Effector memory CD4-positive, alpha-beta T cell (primary cell): ENCODE measurements around the gene NIP7.
"Not testable (repeated sequence)": the region's sequence is repeated elsewhere in the genome, so short reads cannot be mapped to it uniquely, and the experiment has no call there.

Experiments
- DNase-seq, 3 donors: peaks; one replicate each; pipeline ENCODE4 v3.0.0-alpha.2; 2020
- H3K27ac ChIP-seq: 2 replicates; pipeline ENCODE4 v1.7.0; 2013; ENCODE audit warnings: mild to moderate bottlenecking, low read length, moderate library complexity; ENCODE audit not compliant: insufficient read depth, poor library complexity, severe bottlenecking
- H3K27me3 ChIP-seq: replicated peaks from 2 replicates; pipeline ENCODE4 v1.7.0; 2013; ENCODE audit warnings: mild to moderate bottlenecking, low read length; ENCODE audit not compliant: insufficient read depth, control insufficient read depth, poor library complexity, severe bottlenecking
- H3K36me3 ChIP-seq: 2 replicates; pipeline ENCODE4 v1.7.0; 2013; ENCODE audit warnings: mild to moderate bottlenecking, low read length, moderate library complexity; ENCODE audit not compliant: control insufficient read depth, insufficient read depth
- H3K4me1 ChIP-seq: 2 replicates; pipeline ENCODE4 v1.7.0; 2013; ENCODE audit warnings: low read length, mild to moderate bottlenecking; ENCODE audit not compliant: control insufficient read depth, insufficient read depth, poor library complexity, severe bottlenecking
- H3K4me3 ChIP-seq: 2 replicates; pipeline ENCODE4 v1.7.0; 2013; ENCODE audit warnings: low read length, low read depth, mild to moderate bottlenecking; ENCODE audit not compliant: insufficient read depth, poor library complexity, severe bottlenecking
- H3K9me3 ChIP-seq: 2 replicates; pipeline ENCODE4 v1.7.0; 2013; ENCODE audit warnings: mild to moderate bottlenecking, low read length, moderate library complexity; ENCODE audit not compliant: control insufficient read depth
- total RNA-seq, 3 donors: gene quantifications; one replicate each; lab custom pipeline; 2026; lab: John Stamatoyannopoulos, UW

NIP7 gene
- 19.7 to 32.0 (median 29.4) reads per million in 3 donors for total RNA-seq

- H3K36me3 ChIP-seq, result peaks cover 28% of the 10 kb centered on the region
- peak within 1 kb of the TSS; percentile 87 for H3K27ac ChIP-seq
- no peaks in the 10 kb centered on the region for H3K9me3 ChIP-seq
- peak within 1 kb of the TSS; percentile 94 for H3K4me3 ChIP-seq
- H3K27me3 ChIP-seq, result no peaks in the 10 kb centered on the region
- H3K4me1 ChIP-seq, result peaks cover 16% of the 10 kb centered on the region
- peak; percentile 83 to 88 (median 87) for DNase-seq
These were observed at the start of gene NIP7, which contains the start of gene COG8 for GRCh38 chr16:69339289-69340094. Gene NIP7, plus strand, starts transcription at chr16:69339772. Its CDS starts 58 bp downstream, at chr16:69339830. Gene COG8, minus strand, starts transcription at chr16:69339564. Its CDS starts 12 bp downstream, at chr16:69339552.

- DNase-seq, H3K9me3 ChIP-seq, H3K36me3 ChIP-seq, H3K4me1 ChIP-seq, H3K27me3 ChIP-seq, H3K27ac ChIP-seq, H3K4me3 ChIP-seq: not testable (repeated sequence)
These were observed 47.9 kb upstream of the NIP7 start for GRCh38 chr16:69291657-69292056.

- Histone ChIP-seq H3K4me1 (no peaks in the 10 kb centered on the region), H3K9me3 (no peaks in the 10 kb centered on the region), H3K27ac (no peak overlapping the region), H3K27me3 (no peaks in the 10 kb centered on the region), H3K4me3 (no peak overlapping the region), H3K36me3 (no peaks in the 10 kb centered on the region)
- DNase-seq, result no peak
These were observed 46.2 kb upstream of the NIP7 start for GRCh38 chr16:69293401-69293800.

GRCh38 chr16:69294051-69294450 lies 45.5 kb upstream of the NIP7 start:
- no peak overlapping the region for H3K27ac ChIP-seq
- no peaks in the 10 kb centered on the region for H3K4me1 ChIP-seq
- H3K4me3 ChIP-seq, result no peak overlapping the region
- no peak for DNase-seq
- no peaks in the 10 kb centered on the region for H3K36me3 ChIP-seq
- no peaks in the 10 kb centered on the region for H3K27me3 ChIP-seq
- H3K9me3 ChIP-seq, result no peaks in the 10 kb centered on the region

GRCh38 chr16:69296771-69297170 lies 42.8 kb upstream of the NIP7 start:
- H3K36me3 ChIP-seq, result peaks cover 14% of the 10 kb centered on the region
- not testable (repeated sequence) for H3K4me1 ChIP-seq, DNase-seq

GRCh38 chr16:69298261-69298660 lies 41.3 kb upstream of the NIP7 start:
- DNase-seq, result no peak
- Histone ChIP-seq H3K27me3 (no peaks in the 10 kb centered on the region), H3K27ac (no peak overlapping the region), H3K4me3 (no peak overlapping the region), H3K36me3 (peaks cover 14% of the 10 kb centered on the region), H3K9me3 (no peaks in the 10 kb centered on the region), H3K4me1 (no peaks in the 10 kb centered on the region)

More at GRCh38 chr16:69296771-69297170, 42.8 kb upstream of the NIP7 start:
- not testable (repeated sequence) for H3K4me3 ChIP-seq, H3K27me3 ChIP-seq, H3K9me3 ChIP-seq, H3K27ac ChIP-seq

- no peaks in the 10 kb centered on the region for H3K27me3 ChIP-seq
- H3K9me3 ChIP-seq, result no peaks in the 10 kb centered on the region
- H3K4me3 ChIP-seq, result no peak overlapping the region
- DNase-seq, result no peak
- H3K4me1 ChIP-seq, result no peaks in the 10 kb centered on the region
- H3K27ac ChIP-seq, result no peak overlapping the region
- peaks cover 14% of the 10 kb centered on the region for H3K36me3 ChIP-seq
These were observed 38.4 kb upstream of the NIP7 start for GRCh38 chr16:69301187-69301586.

- Histone ChIP-seq H3K9me3 (no peaks in the 10 kb centered on the region), H3K27me3 (no peaks in the 10 kb centered on the region), H3K4me1 (no peaks in the 10 kb centered on the region), H3K4me3 (no peak overlapping the region), H3K36me3 (peaks cover 14% of the 10 kb centered on the region), H3K27ac (no peak overlapping the region)
- no peak for DNase-seq
These were observed 37.7 kb upstream of the NIP7 start for GRCh38 chr16:69301861-69302260.

GRCh38 chr16:69302301-69302700 lies 37.3 kb upstream of the NIP7 start:
- Histone ChIP-seq H3K27ac (no peak overlapping the region), H3K4me1 (no peaks in the 10 kb centered on the region), H3K36me3 (peaks cover 14% of the 10 kb centered on the region), H3K4me3 (no peak overlapping the region), H3K9me3 (no peaks in the 10 kb centered on the region), H3K27me3 (no peaks in the 10 kb centered on the region)
- DNase-seq, result no peak

GRCh38 chr16:69306031-69306430 lies 33.5 kb upstream of the NIP7 start:
- Histone ChIP-seq H3K9me3 (no peaks in the 10 kb centered on the region), H3K4me3 (no peak overlapping the region), H3K4me1 (no peaks in the 10 kb centered on the region), H3K36me3 (peaks cover 1% of the 10 kb centered on the region), H3K27me3 (no peaks in the 10 kb centered on the region), H3K27ac (no peak overlapping the region)
- DNase-seq, result no peak
